Activated CD4-positive, CD25-positive, alpha-beta regulatory T cell (primary cell): ENCODE results near the gene AKAP8.
"Not testable (repeated sequence)": the region's sequence is repeated elsewhere in the genome, so short reads cannot be mapped to it uniquely, and the experiment has no call there.

Experiments
- DNase-seq, 4 experiments: peaks; one replicate each; lab custom pipeline; 2025; lab: John Stamatoyannopoulos, UW

The AKAP8 gene

DNA sequence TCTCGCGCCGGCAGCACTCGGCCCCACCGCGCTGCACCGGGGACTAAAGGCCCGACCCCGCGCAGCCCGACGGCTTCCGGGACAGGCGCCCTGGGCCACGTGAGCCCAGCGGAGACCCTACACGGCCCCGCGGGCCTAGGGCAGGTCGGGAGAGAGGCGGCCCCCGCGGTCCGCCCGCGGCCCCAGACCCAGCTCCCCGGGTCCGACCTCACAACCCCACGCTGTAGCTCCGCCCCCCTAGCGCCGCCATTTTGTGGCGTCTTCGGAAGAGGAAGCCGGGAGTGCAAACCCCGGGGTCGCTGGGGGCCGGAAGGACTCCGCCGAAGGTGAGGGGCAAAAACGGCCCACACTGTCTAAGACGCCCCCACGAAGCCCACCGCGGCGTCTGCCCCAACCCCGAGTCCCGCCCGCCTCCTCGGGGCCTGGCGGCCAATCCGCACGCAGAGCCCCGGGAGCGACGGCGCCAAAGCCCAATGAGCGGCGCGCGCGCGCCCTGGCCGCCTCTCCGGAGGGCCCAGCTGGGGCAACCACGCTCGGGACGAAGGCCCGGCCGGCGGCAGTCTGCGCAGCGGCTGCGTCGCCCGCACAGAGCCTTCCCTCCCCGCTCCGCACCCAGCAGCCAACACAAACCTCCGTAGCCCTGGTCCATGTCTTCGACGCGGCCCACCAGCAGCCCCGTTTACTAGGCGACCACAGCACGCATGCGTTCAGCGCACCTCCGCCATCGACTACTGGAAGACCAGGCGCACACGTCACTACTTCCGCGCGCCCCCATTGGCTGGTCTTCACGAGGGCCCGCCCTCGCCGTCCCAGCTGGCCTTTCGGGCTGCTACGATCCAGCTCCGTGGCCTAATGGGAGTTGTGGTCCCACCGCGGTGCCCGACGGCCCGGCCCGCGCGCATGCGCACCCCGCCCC, at the start of gene AKAP8:
Gene AKAP8 (minus strand): TSS at position 705 of the 916 bp plus-strand sequence. CDS start 56 bp downstream, at position 649.
- peak; percentile 93 to 97 (median 96) for DNase-seq

DNA sequence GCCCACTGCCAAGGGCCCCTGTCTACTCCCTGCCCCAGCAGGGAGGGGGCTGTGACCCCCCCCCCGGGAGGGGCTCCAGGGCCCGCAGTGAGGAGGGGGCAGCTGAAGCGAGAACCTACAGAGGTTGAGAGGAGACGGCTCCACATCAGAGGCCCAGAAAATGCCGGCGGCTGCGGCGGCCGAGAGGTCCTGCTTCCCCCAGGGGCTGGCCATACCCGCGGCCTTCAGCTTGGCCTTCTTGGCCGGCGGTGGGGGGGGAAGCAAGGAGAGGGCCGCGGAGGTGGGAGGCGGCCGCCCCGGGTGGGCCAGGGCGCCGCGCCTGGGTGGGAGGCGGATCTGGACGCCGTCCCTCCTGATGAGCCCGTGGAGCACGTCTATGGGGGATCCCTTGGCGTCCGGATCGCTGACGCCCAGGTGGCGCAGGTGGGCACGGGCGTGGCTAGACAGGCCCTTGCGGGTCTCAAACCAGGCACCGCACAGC, 48.4 kb upstream of the AKAP8 start:
- no peak for DNase-seq

GRCh38 chr19:15427350-15427700, 47.7 kb upstream of the AKAP8 start:
- DNase-seq: no peak

- DNase-seq: no peak
Measured at GRCh38 chr19:15426485-15427349, 47.1 kb upstream of the AKAP8 start.

DNA sequence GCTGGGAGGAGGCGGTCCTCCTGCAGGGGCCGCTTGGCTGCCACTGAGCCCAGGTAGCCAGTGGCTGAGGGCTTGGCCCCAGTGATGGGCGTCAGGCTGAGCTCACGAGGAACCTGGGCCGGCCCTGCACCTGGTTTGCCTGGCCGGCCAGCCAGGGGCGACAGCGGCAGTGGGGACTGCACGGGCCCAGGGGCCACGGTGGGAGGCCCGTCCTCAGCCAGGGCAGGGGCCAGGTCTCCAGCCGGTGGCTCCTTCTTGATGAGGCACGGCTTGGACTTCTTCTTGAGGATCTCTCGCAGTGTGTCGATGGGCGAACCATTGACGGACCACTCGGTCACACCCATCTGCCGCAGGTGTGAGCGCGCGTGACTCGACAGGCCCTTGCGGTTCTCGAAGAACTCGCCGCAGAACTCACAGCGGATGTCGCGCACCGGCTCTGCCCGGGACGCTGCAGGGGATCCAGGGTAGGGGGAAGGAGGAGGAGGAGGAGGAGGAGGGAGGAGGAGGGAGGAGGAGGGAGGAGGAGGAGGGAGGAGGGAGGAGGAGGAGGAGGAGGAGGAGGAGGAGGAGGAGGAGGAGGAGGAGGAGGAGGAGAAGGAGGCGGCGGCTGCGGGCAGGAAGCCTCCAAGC, 45.8 kb upstream of the AKAP8 start:
- no peak for DNase-seq

DNA sequence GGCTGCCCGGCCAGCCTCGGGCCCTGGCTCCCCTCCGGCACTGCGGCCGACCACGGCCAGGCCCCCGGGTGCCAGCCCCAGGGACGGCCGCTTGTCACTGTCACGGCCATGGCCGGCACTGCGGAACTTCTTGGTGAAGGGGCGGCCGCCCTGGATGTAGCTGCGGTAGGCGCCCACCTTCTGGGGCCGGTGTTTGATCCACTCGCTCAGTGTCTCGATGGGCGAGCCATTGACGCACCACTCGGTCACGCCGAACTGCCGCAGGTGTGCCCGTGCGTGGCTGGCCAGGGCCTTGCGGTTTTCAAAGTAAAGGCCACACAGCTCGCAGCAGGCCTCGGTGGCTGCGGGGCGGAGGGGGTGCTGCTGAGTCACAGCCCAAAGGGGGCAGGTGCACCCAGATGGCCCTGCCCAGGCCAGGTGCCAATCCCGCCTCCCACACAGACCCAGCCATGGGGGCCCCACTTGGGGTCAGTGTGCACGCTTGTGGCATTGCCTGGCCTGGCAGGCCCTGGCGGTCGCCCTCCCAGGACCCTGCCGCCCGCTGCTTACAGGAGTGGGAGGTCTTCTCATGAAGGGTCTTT, 45.2 kb upstream of the AKAP8 start:
- no peak for DNase-seq

- DNase-seq: no peak
Measured at GRCh38 chr19:15424121-15424520, 44.5 kb upstream of the AKAP8 start.

DNA sequence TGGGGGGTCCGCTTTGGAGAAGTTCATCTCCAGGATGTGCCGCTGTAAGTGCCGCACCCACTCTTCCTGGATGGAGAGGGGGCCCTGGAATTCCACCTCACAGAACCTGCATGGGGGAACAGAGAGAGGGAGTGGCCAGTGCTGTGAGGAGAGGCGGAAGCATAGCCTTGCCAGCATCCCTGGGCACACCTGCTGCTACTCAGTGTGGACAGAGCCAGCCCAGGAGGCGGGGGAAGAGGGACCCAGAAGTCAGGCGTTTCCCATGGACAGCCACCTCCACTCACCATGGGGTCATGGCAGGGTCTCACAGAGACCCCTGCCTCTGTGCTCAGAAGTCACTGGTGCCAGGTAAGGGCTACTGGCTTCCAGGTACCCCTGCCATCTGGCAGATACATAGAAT, 43.5 kb upstream of the AKAP8 start:
- DNase-seq: no peak

DNA sequence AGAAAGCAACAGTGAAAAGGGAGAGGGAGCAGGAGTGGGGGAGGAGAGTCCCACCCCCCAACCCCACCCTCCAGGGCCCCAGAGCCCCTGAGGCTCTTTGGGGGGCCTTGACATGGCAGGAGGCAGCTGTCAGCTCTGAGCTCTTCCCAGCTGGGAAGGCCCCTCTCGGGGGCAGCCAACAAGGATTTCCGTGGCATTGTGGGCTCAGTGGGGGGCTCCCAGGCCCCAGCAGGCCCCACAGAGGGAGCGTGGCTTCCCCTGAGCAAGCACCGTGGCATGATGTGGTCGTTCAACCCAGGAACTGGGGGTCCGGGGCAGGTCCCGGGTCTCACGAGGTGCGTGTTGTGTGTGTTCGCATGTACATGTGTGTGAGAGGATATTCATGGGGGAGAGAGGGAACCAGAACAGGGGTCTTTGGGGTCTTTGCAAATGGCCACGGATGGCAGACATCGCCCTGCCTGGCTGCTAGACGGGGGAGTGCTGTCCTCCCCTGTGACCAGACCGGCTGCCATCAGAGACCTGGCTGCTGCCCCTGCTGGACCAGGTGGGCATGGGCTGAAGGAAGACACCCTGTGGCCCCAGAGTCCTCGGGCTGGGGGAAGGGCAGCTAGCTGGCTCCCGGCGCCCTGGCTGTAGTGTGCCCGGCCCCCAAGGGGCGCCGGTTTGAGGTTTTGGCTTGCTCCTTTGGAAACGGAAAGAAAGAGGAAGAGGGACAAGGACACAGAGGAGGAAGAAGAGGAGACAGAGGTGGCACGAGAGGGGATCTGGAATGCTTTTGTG, 42.9 kb upstream of the AKAP8 start:
- no peak for DNase-seq

DNA sequence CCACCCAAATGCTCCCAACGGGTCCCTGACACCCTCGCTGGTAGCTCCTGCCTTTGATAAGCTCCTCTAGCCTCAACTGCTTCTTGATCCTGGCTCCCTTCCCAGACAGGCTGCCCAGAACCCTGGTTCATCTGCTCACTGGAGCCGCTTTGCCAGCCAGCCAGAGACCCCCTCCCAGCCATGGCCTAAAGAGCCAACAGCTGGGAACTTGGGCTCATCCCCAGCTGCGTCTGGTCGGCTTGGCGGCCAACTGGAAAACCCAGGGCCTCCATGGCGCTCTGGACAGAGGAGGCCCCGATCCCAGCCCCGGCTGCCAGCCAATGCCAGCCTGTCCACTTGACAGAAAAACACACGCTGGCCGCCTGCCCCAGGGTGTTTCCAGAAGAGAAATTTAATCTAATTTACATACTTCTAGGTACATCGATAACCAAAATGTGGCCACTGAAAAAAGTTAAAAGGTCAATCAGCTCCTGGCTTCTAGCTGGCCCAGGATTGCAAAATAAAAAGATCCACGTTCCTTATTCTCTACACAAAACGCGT, 42.2 kb upstream of the AKAP8 start:
- DNase-seq: no peak

DNA sequence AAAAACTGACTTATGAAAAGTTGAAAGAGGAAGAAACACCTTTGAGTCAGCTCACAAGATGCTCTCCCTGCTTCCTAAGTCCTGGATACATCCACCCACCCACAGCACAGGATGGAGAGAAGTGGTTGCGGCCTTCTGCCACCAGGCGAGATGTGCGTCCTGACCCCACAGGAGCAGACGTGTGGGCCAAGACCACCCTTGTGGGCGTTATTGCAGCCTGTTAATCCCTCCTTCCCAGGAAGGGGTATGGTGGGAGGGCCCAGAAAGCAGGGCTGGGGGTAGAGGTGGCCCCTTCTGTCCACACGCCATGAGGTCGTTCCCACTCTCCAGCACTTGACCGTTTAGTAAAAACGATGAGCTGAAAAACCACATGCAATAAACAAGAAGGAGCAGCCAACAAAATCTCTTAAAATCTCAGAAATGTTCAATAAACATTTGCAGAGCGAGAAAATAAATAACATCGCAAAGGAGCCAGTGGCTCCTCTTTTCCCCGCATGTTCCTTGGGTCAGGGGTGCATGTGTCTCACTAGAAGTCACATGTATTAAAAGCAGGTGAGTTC, 41.6 kb upstream of the AKAP8 start:
- no peak for DNase-seq

GRCh38 chr19:15419413-15420025, 39.9 kb upstream of the AKAP8 start:
- DNase-seq: no peak

- DNase-seq: peak; percentile 90 to 97 (median 95)
Measured at GRCh38 chr19:15418579-15419412, 39.2 kb upstream of the AKAP8 start, which contains the start of gene AKAP8L. TSS of gene AKAP8L (minus strand) at chr19:15418988. CDS start at chr19:15418923, 65 bp downstream.

GRCh38 chr19:15418231-15418578, 38.6 kb upstream of the AKAP8 start:
- no peak for DNase-seq

- DNase-seq: no peak
Measured at GRCh38 chr19:15417699-15418098, 38.1 kb upstream of the AKAP8 start.

GRCh38 chr19:15412832-15413231, 33.2 kb upstream of the AKAP8 start:
- no peak for DNase-seq

- DNase-seq: not testable (repeated sequence)
Measured at GRCh38 chr19:15411351-15411750, 31.8 kb upstream of the AKAP8 start.

DNA sequence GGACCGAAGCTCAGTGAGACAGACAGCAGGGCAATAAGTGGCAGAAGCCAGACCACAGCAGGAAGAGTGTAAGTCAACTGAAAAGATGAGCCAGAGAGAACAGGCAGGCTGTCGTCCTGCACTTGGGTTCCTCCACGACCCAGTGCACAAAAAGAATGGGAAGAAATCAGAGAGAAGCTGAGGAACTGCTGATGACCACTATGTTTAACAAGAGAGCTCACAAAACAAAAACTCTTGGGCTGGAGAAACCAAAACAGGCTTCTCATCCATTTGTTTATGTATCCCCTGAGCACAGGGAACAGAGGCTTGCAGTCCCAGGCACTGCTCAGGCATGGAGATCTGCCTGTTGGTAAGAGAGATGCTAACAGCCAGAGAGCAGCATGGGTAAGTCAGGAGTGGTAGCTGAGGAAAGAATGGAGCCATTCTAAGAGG, 25.2 kb upstream of the AKAP8 start:
- DNase-seq: no peak
